Hepatocyte (in vitro differentiated cells): ENCODE data around the gene SLC25A30. TPM values are rescaled to one million over a fixed set of nuclear protein-coding genes. Genes with fewer than 3 reads are reported as not detected.

ENCODE experiments used
- DNase-seq: peaks from one replicate; pipeline ENCODE4 v3.0.0-alpha.2; 2016; ENCODE audit warnings: low spot score
- H2AFZ ChIP-seq: fragments of 200-600 bp; sonication (generic); 2 replicates; pipeline ENCODE4 v1.6.0; 2016; ENCODE audit warnings: antibody characterized with exemption, mild to moderate bottlenecking
- H3K27ac ChIP-seq: fragments of 200-600 bp; sonication (generic); 2 replicates; pipeline ENCODE4 v1.5.1; 2016; ENCODE audit warnings: mild to moderate bottlenecking
- H3K27me3 ChIP-seq: fragments of 200-600 bp; sonication (generic); 2 replicates; pipeline ENCODE4 v1.6.1; 2016
- H3K36me3 ChIP-seq: fragments of 200-600 bp; sonication (generic); replicated peaks from 2 replicates; pipeline ENCODE4 v1.5.1; 2016; ENCODE audit warnings: low read depth; ENCODE audit not compliant: insufficient read depth
- H3K4me1 ChIP-seq: fragments of 200-600 bp; sonication (generic); 2 replicates; pipeline ENCODE4 v1.5.1; 2016; ENCODE audit warnings: mild to moderate bottlenecking, moderate library complexity; ENCODE audit not compliant: insufficient read depth
- H3K4me2 ChIP-seq: fragments of 200-600 bp; sonication (generic); 2 replicates; pipeline ENCODE4 v1.6.0; 2016
- H3K4me3 ChIP-seq: fragments of 200-600 bp; sonication (generic); 2 replicates; pipeline ENCODE4 v1.5.1; 2016; ENCODE audit warnings: mild to moderate bottlenecking
- H3K79me2 ChIP-seq: fragments of 200-600 bp; sonication (generic); 2 replicates; pipeline ENCODE4 v1.6.0; 2017; ENCODE audit warnings: mild to moderate bottlenecking
- H3K9me2 ChIP-seq: fragments of 200-600 bp; sonication (generic); replicated peaks from 2 replicates; pipeline ENCODE4 v1.6.0; 2017; ENCODE audit warnings: mild to moderate bottlenecking; ENCODE audit not compliant: insufficient read depth
- H3K9me3 ChIP-seq: fragments of 200-600 bp; sonication (generic); 2 replicates; pipeline ENCODE4 v1.5.1; 2016; ENCODE audit warnings: low read depth, mild to moderate bottlenecking
- H4K20me1 ChIP-seq: fragments of 200-600 bp; sonication (generic); 2 replicates; pipeline ENCODE4 v1.6.0; 2016; ENCODE audit warnings: mild to moderate bottlenecking; ENCODE audit not compliant: insufficient read depth, poor library complexity, severe bottlenecking
- EZH2 ChIP-seq: fragments of 200-600 bp; sonication (generic); IDR thresholded peaks from 2 replicates; pipeline ENCODE4 v1.6.1; 2016; ENCODE audit warnings: antibody characterized with exemption, mild to moderate bottlenecking, borderline replicate concordance
- EZH2phosphoT487 ChIP-seq: fragments of 200-600 bp; sonication (generic); IDR thresholded peaks from one replicate; pipeline ENCODE4 v1.6.1; 2018; ENCODE audit warnings: antibody characterized with exemption, mild to moderate bottlenecking, low read depth, moderate library complexity; ENCODE audit not compliant: unreplicated experiment, severe bottlenecking
- WGBS: methylation state at CpG from one replicate; pipeline ENCODE4 v1.1.6; 2016; ENCODE audit warnings: low lambda C conversion rate; ENCODE audit errors: missing lambda C conversion rate; 5-methylcytosine and 5-hydroxymethylcytosine counted together
- polyA plus RNA-seq: library from polyadenylated mRNA; unstranded; fragments of >200 nt; fragmentation: Nextera tagmentation; extraction: Ambion mirVana; gene quantifications from 2 replicates; pipeline ENCODE4 v1.2.1, GENCODE V29; 2016
- total RNA-seq: library from RNA; depleted of rRNA; stranded (reverse); fragments of >200 nt; gene quantifications from 2 replicates; pipeline ENCODE4 v1.2.3, GENCODE V29; 2014
- TF ChIP-seq, protein P1 (sequence below): fragments of 200-600 bp; sonication (generic); IDR thresholded peaks from 2 replicates; pipeline ENCODE4 v1.5.1; 2016; ENCODE audit warnings: antibody characterized with exemption, mild to moderate bottlenecking; ENCODE audit not compliant: poor library complexity

SLC25A30 gene
- total and polyA plus RNA-seq, 2 experiments from 2014 or later: 2.8 to 13.3 TPM

DNA sequence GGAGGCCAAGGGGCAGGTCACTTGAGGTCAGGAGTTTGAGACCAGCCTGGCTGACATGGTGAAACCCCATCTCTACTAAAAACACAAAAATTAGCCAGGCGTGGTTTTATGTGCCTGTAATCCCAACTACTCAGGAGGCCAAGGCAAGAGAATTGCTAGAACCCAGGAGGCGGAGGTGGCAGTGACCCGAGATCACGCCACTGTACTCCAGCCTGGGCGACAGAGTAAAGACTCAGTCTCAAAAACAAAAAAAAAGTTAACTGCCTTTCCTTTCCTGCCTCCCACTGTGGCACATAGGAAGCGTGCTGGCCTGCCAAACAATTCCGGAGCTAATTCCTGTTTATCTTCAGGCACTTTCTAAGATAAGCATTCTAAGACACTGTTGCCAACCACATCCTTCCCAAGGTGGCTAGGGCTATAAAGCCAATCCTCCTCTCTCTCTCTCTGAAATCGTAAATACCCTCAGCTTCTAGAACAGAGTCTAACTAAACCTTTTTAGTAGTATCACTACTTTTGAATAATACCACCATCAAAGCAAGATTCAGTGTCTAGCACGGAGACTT, 21.6 kb downstream of the SLC25A30 start:
- peak overlapping the region; percentile 13 for H3K4me2 ChIP-seq
- no peak overlapping the region for H3K4me3 ChIP-seq
- H4K20me1 ChIP-seq: no peaks in the 10 kb centered on the region
- no peak overlapping the region for H3K27ac ChIP-seq
- no peaks in the 10 kb centered on the region for H3K36me3 ChIP-seq
- WGBS: 59% methylated on average over 9 of the region's 9 CpGs
- H3K27me3 ChIP-seq: no peaks in the 10 kb centered on the region
- H3K4me1 ChIP-seq: no peaks in the 10 kb centered on the region
- no peaks in the 10 kb centered on the region for H3K9me2 ChIP-seq
- no peaks in the 10 kb centered on the region for H3K79me2 ChIP-seq
- H2AFZ ChIP-seq: no peak overlapping the region
- no peaks in the 10 kb centered on the region for H3K9me3 ChIP-seq
- no peak for TF ChIP-seq EZH2phosphoT487
- TF ChIP-seq EZH2: no peak
- TF ChIP-seq, protein P1, sequence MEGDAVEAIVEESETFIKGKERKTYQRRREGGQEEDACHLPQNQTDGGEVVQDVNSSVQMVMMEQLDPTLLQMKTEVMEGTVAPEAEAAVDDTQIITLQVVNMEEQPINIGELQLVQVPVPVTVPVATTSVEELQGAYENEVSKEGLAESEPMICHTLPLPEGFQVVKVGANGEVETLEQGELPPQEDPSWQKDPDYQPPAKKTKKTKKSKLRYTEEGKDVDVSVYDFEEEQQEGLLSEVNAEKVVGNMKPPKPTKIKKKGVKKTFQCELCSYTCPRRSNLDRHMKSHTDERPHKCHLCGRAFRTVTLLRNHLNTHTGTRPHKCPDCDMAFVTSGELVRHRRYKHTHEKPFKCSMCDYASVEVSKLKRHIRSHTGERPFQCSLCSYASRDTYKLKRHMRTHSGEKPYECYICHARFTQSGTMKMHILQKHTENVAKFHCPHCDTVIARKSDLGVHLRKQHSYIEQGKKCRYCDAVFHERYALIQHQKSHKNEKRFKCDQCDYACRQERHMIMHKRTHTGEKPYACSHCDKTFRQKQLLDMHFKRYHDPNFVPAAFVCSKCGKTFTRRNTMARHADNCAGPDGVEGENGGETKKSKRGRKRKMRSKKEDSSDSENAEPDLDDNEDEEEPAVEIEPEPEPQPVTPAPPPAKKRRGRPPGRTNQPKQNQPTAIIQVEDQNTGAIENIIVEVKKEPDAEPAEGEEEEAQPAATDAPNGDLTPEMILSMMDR: no peak
- no peak for DNase-seq

DNA sequence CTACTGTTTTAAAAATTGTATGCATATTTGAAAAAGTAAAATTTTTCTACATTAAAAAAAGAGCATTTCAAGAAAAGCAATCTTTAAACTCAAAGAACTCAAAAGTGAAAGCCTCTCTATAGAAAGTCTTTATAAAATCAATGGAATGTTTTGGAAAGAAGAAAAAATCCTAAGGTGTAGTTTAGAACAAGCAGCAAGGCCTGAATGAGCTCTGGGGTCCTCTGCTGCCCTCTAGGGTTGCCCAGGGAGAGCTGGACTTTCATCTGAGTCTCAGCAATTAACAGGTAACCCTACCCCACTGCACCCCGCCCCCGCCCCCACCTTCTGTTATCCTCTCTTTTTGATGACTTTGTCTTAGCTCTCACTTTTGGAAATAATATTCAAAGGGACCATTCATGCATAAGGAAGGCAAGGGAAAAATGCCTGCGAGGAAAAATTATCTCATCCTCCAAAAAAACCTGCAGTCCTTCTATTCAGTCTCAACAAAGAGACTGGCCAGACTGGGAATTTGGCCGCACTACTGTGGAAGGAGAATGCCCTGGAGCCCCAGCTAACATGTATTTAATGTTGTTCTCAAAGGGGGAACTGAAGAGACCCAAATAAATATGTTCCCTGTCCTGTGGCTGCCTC, 24.1 kb downstream of the SLC25A30 start:
- Histone ChIP-seq H3K27ac (no peak overlapping the region), H3K9me2 (no peaks in the 10 kb centered on the region), H3K4me3 (no peak overlapping the region), H3K27me3 (no peaks in the 10 kb centered on the region), H4K20me1 (no peaks in the 10 kb centered on the region), H3K36me3 (no peaks in the 10 kb centered on the region), H2AFZ (no peak overlapping the region), H3K4me1 (no peaks in the 10 kb centered on the region), H3K9me3 (no peaks in the 10 kb centered on the region), H3K4me2 (no peak overlapping the region), H3K79me2 (no peaks in the 10 kb centered on the region)
- 35% methylated on average over 4 of the region's 4 CpGs for WGBS
- DNase-seq: peak; percentile 74
- TF ChIP-seq EZH2phosphoT487: no peak
- TF ChIP-seq, protein P1: peak; percentile 61

DNA sequence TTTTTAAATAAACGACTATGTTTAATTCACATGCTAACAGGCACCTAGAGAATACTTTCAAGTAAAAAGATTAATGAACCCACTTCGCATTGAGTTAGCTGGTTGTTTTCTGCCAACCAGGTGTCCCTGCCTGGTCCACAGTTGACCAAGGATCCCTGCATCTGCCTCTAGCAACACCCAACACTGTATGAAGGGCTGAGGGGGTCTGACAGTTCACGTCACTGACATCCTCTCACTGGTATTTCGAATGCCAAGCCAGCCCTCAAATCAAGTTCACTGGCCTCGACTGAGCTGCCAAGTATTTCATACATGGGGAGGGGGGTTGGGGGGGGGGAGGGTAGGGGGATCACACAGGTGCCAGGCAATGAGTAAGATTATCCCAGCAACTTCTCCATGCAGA, 25.4 kb downstream of the SLC25A30 start:
- no peak for DNase-seq
- Histone ChIP-seq H3K4me2 (no peak overlapping the region), H4K20me1 (no peaks in the 10 kb centered on the region), H3K4me1 (no peaks in the 10 kb centered on the region), H3K27me3 (no peaks in the 10 kb centered on the region), H3K9me2 (no peaks in the 10 kb centered on the region), H3K36me3 (no peaks in the 10 kb centered on the region), H3K4me3 (no peak overlapping the region), H2AFZ (no peak overlapping the region), H3K79me2 (no peaks in the 10 kb centered on the region), H3K27ac (no peak overlapping the region), H3K9me3 (no peaks in the 10 kb centered on the region)
- TF ChIP-seq EZH2: no peak
- TF ChIP-seq, protein P1: no peak
- no peak for TF ChIP-seq EZH2phosphoT487
- 87% methylated on average over 5 of the region's 5 CpGs for WGBS
